Stomach (tissue), 9 donors: ENCODE data around the gene ATG13. TPM values are rescaled to one million over a fixed set of nuclear protein-coding genes. Genes with fewer than 3 reads are reported as not detected.

ENCODE experiments used
- DNase-seq, 2 donors: peaks; one replicate each; pipeline versions ENCODE4 v3.0.0 to v3.0.0-alpha.2; 2013 to 2019
- H3K27ac ChIP-seq, 5 donors: fragments of 200-600 bp in 4 of 5; sonication (generic) in 4 of 5; one replicate each; pipeline ENCODE4 v1.5.1; 2013 to 2019; ENCODE audit warnings: mild to moderate bottlenecking in 1 of 5, moderate library complexity in 1 of 5
- H3K27me3 ChIP-seq, 3 donors: fragments of 200-600 bp; sonication (generic); one replicate each; pipeline ENCODE4 v1.5.1; 2017 to 2019; ENCODE audit warnings: mixed run types in 1 of 3
- H3K36me3 ChIP-seq, 4 donors: fragments of 200-600 bp; sonication (generic); 1 replicate in 3 of 4; 2 replicates in 1 of 4; pipeline ENCODE4 v1.5.1; 2016 to 2019
- H3K4me1 ChIP-seq, 4 donors: fragments of 200-600 bp; sonication (generic); one replicate each; pipeline ENCODE4 v1.5.1; 2016 to 2019
- H3K4me3 ChIP-seq, 4 donors: fragments of 200-600 bp; sonication (generic) in 3 of 4; one replicate each; pipeline ENCODE4 v1.5.1; 2016 to 2019; ENCODE audit warnings: mild to moderate bottlenecking in 1 of 4
- H3K9me3 ChIP-seq, 4 donors: fragments of 200-600 bp; sonication (generic); one replicate each; pipeline ENCODE4 v1.5.1; 2016 to 2019
- CTCF ChIP-seq, 7 experiments: fragments of 450-650 bp in 4 of 7; fragments of 200-600 bp in 3 of 7; sonication (generic) in 3 of 7; IDR thresholded peaks; one replicate each; pipeline ENCODE4 v1.5.1; 2016 to 2019; ENCODE audit warnings: antibody characterized with exemption in 7 of 7, control low read depth in 2 of 7, mild to moderate bottlenecking in 1 of 7
- EP300 ChIP-seq: sonication (generic); formaldehyde crosslinking; IDR thresholded peaks from one replicate; pipeline ENCODE4 v1.6.1; 2017; ENCODE audit warnings: antibody characterized with exemption
- POLR2A ChIP-seq, 4 donors: fragments of 450-650 bp; IDR thresholded peaks; one replicate each; pipeline ENCODE4 v1.6.1; 2016; ENCODE audit warnings: antibody characterized with exemption in 4 of 4, control low read depth in 2 of 4, mild to moderate bottlenecking in 1 of 4, moderate library complexity in 1 of 4
- POLR2AphosphoS5 ChIP-seq, 3 donors: sonication (generic); formaldehyde crosslinking; IDR thresholded peaks; one replicate each; pipeline ENCODE4 v1.6.1; 2016; ENCODE audit warnings: antibody characterized with exemption in 3 of 3
- WGBS, 5 donors: extraction: QIAGEN DNeasy Blood & Tissue Kit in 3 of 5; methylation state at CpG; one replicate each; pipeline versions ENCODE4 v1.1.5 to v1.1.7; 2013 to 2018; 5-methylcytosine and 5-hydroxymethylcytosine counted together
- intact Hi-C: fragments of 100-400 bp; cut with DNase I; formaldehyde crosslinking; loops from one replicate; pipeline ENCODE4 v1.15.1; 2023; ENCODE audit warnings: low total_unique reads
- polyA plus RNA-seq, 3 donors: library from polyadenylated mRNA; stranded (reverse); fragments of 200-250 nt; gene quantifications; one replicate each; pipeline ENCODE4 v1.2.3, GENCODE V29; 2013
- total RNA-seq, 5 donors: library from RNA; depleted of rRNA; stranded (reverse); fragments of >200 nt; gene quantifications; one replicate each; pipeline versions ENCODE4 v1.1.0 to v1.2.3, GENCODE V29; 2014 to 2016
- donor health status: healthy with polysubstance abuse.
- donor health status: Bipolar disorder and iron deficiency.
- donor health status: healthy.

The ATG13 gene
- total and polyA plus RNA-seq, 8 donors: 17.3 to 286 (median 104) TPM

GRCh38 chr11:46657186-46657585 is 39.8 kb downstream of the ATG13 start:
- Histone ChIP-seq H3K36me3 (peaks cover 55 to 100% (median 99%) of the 10 kb centered on the region in 4 donors), H3K4me1 (no peaks in the 10 kb centered on the region), H3K27me3 (no peaks in the 10 kb centered on the region), H3K27ac (no peak overlapping the region), H3K4me3 (no peak overlapping the region), H3K9me3 (no peaks in the 10 kb centered on the region)
- TF ChIP-seq POLR2A (IDR thresholded peaks at IDR 0.05) (no peak), POLR2AphosphoS5 (IDR thresholded peaks at IDR 0.05) (no peak), EP300 (no peak), CTCF (IDR thresholded peaks at IDR 0.05) (no peak)
- intact Hi-C loops: no loop called here
- no peak for DNase-seq
- WGBS, 5 donors: 86 to 98% (median 89%) methylated on average over 3 of the region's 3 CpGs

DNA sequence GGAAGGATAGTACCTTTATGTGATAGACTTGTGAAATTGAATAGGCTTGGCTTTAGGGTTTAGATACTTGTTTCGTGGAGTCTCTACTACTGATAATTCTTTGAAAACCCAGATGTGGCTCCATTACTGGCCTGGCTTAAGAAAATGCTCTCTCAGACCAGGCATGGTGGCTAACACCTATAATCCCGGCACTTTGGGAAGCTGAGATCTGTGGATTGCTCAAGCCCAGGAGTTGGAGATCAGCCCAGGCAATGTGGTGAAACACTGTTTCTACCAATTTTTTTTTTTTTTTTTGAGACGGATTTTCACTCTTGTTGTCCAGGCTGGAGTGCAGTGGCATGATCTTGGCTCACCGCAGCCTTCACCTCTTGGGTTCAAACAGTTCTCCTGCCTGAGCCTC is 40.9 kb downstream of the ATG13 start:
- Histone ChIP-seq H3K27me3 (no peaks in the 10 kb centered on the region), H3K27ac (no peak overlapping the region), H3K4me1 (no peaks in the 10 kb centered on the region), H3K4me3 (no peak overlapping the region), H3K9me3 (no peaks in the 10 kb centered on the region), H3K36me3 (peaks cover 58 to 100% (median 99%) of the 10 kb centered on the region in 4 donors)
- no peak for TF ChIP-seq POLR2AphosphoS5 (IDR thresholded peaks at IDR 0.05)
- TF ChIP-seq POLR2A (IDR thresholded peaks at IDR 0.05): no peak
- TF ChIP-seq CTCF (IDR thresholded peaks at IDR 0.05): no peak
- no peak for TF ChIP-seq EP300
- no peak for DNase-seq
- intact Hi-C loops: no loop called here
- WGBS, 5 donors: 75 to 89% (median 88%) methylated on average over 4 of the region's 4 CpGs

DNA sequence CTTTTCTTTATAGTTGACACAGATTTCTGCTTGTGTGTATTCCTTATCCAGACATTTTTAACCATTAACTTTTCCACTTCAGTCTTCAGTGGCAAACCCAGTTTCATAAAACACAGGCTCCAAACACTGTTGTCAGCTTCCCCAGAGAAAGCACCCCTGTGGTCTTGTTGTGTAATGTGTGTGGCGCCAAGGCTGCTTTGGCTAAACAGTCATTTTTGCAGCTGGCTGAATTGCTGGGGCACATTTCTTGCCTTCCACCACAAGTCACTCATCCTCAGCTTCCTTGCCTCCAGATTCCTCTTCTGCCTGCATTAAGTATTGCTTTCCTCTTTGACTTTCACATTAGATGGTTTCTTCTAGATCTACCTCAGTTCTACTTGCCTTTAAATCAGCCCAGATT is 42.6 kb downstream of the ATG13 start:
- WGBS, 5 donors: 76 to 100% (median 91%) methylated on average over 1 of the region's 1 CpG
- intact Hi-C loops: no loop called here
- Histone ChIP-seq H3K4me3 (no peak overlapping the region), H3K36me3 (peaks cover 59 to 100% (median 99%) of the 10 kb centered on the region in 4 donors), H3K4me1 (no peaks in the 10 kb centered on the region), H3K27ac (no peak overlapping the region), H3K27me3 (no peaks in the 10 kb centered on the region), H3K9me3 (no peaks in the 10 kb centered on the region)
- DNase-seq: no peak
- no peak for TF ChIP-seq POLR2AphosphoS5 (IDR thresholded peaks at IDR 0.05)
- TF ChIP-seq CTCF (IDR thresholded peaks at IDR 0.05): no peak
- no peak for TF ChIP-seq EP300
- no peak for TF ChIP-seq POLR2A (IDR thresholded peaks at IDR 0.05)

- no peak for DNase-seq
- no peaks in the 10 kb centered on the region for H3K27me3 ChIP-seq
- intact Hi-C loops: no loop called here
- peaks cover 55 to 100% (median 99%) of the 10 kb centered on the region in 4 donors for H3K36me3 ChIP-seq
- no peak overlapping the region for H3K4me3 ChIP-seq
- peaks cover 0 to 5% (median under 1%) of the 10 kb centered on the region in 4 donors for H3K4me1 ChIP-seq
- H3K9me3 ChIP-seq: no peaks in the 10 kb centered on the region
- no peak overlapping the region for H3K27ac ChIP-seq
- TF ChIP-seq EP300 (no peak), POLR2A (IDR thresholded peaks at IDR 0.05) (no peak), POLR2AphosphoS5 (IDR thresholded peaks at IDR 0.05) (no peak), CTCF (IDR thresholded peaks at IDR 0.05) (no peak)
These were observed 44.5 kb downstream of the ATG13 start for GRCh38 chr11:46661836-46662235.
